IPS-18c (cell line): ENCODE results near the gene CAPG.

ENCODE experiments used
- H3K4me3 ChIP-seq: 2 replicates; pipeline ENCODE4 v1.7.0; 2013; ENCODE audit warnings: low read depth, mild to moderate bottlenecking, low read length, moderate library complexity; ENCODE audit not compliant: insufficient read depth
- H3K9me3 ChIP-seq: one replicate; pipeline ENCODE4 v1.6.1; 2013; ENCODE audit warnings: mild to moderate bottlenecking, low read length, moderate library complexity; ENCODE audit not compliant: control insufficient read depth, insufficient read depth

The CAPG gene, protein sequence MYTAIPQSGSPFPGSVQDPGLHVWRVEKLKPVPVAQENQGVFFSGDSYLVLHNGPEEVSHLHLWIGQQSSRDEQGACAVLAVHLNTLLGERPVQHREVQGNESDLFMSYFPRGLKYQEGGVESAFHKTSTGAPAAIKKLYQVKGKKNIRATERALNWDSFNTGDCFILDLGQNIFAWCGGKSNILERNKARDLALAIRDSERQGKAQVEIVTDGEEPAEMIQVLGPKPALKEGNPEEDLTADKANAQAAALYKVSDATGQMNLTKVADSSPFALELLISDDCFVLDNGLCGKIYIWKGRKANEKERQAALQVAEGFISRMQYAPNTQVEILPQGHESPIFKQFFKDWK

DNA sequence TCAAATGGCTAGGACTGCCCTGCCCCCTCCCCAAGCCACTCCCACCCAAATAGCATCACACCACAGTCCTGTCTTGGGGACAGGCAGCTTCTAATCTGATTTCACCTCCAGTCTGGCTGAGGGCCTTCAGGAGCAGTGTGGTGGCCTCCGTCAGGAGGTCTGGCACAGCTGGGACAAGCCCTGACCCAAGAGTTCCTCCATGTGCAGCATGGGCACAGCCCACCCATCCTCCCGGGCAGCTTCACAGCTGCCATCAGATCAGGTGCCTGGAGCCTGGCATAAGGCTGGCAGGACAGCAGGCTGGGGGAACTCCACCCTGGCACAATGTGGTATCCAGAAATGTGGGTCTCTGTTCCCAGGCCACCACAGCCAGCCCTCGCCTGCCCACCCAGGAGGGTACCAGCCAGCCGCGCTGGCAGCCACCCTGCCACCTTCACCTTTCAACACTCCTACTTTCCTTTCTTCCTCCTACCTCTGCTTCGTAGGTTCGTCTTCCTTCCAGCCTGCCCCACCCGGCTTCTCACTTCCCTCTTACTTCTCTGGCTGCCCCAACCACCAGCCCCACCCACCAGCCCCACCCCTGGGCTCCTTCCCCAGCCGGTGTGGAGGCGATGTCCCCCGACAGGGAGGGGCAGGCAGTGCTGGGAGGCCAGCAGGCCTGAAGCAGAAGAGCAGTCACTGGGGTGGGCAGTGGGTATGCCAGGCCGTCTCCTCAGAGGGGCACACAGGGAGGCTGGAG is at the start of gene CAPG:
Gene CAPG, minus strand, starts transcription at position 522 of the 739 bp plus-strand sequence. CDS start 8,221 bp downstream, outside the sequence.
- Histone ChIP-seq H3K4me3 (peak within 1 kb of the TSS; percentile 28; the same call in 1 of the 2 replicates), H3K9me3 (no peaks in the 10 kb centered on the region)

DNA sequence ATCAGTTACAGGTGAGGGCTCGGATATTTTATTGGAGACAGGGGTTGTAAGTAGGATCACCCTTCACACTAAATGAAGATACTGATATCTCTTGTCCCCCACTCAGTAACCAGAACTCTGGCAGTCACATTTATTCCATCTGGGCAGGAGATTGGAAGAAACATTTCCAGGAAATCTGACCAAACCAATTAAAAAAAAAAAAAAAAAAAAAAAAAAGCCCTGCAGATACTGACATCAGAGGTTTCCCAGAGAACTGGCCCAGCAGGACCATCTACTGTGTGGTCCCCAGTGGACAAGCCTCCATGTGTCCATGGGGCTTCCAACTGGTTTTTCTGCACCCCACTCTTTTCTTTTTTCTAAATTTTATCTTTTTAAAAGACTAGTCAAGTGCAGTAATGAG is 49.6 kb upstream of the CAPG start:
- Histone ChIP-seq H3K9me3 (peaks cover 2% of the 10 kb centered on the region), H3K4me3 (no peak overlapping the region)

DNA sequence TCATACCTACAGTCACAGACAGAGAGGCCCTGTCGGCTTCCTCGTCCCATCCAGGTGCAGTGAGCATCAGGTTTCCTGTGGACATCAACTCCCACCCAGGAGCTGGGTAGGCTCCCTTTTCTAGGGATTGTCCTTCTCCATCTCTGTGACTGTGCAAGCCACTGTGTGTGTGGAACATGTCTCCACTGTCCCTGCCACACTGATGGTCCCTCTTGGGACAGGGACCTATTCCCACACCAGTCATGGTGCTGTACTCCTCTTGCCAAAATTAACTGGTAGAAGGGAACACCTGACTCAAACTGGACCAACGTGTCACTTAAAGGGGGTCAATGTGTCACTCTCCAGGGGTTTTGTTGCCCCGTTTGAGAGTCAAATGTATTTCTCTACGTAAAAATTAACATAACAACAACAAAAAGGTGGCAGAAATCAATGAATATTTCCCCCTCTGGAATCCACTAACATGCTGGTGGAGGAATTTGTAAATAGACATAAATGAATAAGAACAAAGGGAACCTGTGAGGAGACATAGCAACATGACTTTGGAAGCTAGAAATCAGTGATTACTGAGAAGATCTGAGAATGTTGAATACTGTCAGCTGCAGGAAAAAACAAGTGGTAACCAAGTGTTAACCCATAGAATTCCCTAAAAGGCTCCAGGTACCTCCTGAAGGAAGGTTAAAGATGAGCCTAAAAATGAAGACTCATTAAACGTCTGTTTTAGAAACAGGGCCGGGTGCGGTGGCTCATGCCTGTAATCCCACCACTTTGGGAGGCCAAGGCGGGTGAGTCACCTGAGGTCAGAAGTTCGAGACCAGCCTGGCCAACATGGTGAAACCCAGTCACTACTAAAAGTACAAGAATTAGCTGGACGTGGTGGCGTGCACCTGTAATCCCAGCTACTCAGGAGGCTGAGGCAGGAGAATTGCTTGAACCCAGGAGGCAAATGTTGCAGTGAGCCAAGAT is 48.7 kb upstream of the CAPG start:
- Histone ChIP-seq H3K4me3 (no peak overlapping the region), H3K9me3 (peaks cover 2% of the 10 kb centered on the region)

DNA sequence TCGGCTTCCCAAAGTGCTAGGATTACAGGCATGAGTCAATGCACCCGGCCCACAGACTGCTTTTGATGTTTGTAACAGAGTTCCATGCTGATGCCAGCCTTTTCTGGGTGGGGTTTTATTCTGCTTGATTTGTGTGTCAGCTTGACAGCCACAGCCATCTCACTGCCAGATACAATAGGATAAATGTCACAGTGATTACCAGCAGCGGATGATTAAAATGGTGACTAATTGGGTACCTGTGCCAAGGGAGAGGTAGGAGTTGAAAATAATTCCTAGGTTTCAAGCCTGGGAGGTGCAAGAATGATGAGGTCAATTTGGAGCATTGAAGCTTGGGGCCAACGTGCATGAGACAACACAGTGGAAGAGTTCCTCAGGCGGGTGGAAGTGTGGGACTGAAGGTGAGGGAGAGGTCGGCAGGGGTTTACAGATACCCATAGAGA is 47.7 kb upstream of the CAPG start:
- H3K4me3 ChIP-seq: no peak overlapping the region; the same call in 1 of the 2 replicates
- peaks cover 2% of the 10 kb centered on the region for H3K9me3 ChIP-seq

DNA sequence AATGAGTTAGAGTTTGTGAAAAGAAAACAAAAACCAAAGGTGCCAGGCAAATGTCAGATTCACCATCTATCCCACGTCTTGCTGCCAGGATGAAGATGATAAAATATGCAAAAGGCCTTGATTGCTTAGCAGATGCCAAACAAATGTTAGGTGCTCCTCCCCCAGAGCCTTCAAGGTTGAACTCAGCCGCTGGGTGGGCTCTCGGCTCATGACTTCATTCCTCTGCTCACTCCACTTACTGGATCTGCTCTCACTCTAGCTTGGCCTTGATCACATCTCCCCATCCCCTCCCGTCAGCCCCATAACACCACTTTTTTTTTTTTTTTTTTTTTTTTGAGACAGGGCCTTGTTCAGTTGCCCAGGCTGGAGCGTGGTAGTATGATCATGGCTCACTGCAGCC is 46.9 kb upstream of the CAPG start:
- no peak overlapping the region for H3K4me3 ChIP-seq
- H3K9me3 ChIP-seq: peaks cover 2% of the 10 kb centered on the region

DNA sequence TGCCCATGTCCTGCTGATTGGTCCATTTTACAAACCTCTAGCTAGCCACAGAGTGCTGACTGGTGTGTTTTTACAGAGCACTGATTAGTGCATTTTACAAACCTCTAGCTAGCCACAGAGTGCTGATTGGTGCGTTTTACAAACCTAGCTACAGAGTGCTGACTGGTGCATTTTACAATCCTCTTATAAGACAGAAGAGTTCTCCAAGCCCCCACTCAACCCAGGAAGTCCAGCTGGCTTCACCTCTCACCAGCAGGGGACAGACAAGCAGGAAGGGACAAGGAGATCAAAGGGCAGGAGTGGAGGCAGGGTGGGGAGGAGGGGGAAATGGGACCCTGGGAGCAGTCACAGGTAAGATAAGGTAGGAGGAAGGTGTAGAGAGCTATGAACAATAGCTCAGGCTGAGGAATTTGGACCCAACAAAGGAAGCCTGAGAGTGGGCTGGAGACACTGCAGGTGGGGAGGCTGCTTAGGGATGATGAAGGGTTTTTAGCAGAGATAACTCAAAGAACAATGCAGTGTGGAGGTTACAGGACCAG is 45.5 kb upstream of the CAPG start:
- no peak overlapping the region for H3K4me3 ChIP-seq
- peaks cover 2% of the 10 kb centered on the region for H3K9me3 ChIP-seq

DNA sequence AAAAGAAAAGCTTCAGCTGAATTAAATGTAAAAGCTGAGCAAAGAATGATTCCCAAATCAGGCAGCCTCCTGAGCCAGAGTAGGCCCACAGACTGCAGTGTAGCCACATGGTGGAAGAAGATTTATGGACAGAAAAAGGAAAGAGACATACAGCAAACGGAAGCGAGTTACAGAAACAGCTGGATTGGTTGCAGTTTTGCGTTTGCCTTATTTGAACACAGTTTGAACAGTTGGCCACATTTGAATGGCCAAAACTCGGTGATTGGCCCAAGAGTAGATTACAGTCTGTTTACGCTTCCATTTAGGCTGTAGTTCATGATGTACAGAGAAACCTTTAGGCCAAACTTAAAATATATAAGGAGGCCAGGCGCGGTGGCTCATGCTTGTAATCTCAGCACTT is 43.4 kb upstream of the CAPG start:
- H3K4me3 ChIP-seq: no peak overlapping the region
- peaks cover 2% of the 10 kb centered on the region for H3K9me3 ChIP-seq

DNA sequence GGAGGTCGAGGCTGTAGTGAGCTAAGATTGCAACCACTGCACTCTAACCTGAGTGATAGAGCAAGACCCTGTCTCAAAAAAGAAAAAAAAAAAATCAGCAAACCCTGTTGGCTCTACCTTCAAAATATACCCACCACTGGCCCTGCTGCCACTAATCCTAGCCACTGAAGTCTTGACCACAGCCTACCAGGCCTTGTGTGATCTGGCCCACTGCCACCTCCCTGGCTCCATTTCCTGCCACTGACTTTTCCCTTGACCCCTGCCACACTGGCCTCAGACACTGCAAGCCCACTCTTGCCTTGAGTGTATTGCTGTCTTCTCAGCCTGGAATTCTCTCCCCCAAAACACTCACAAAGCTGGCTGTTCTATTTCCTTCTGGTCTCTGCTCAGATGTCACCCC is 42.1 kb upstream of the CAPG start:
- Histone ChIP-seq H3K9me3 (peaks cover 2% of the 10 kb centered on the region), H3K4me3 (no peak overlapping the region)

DNA sequence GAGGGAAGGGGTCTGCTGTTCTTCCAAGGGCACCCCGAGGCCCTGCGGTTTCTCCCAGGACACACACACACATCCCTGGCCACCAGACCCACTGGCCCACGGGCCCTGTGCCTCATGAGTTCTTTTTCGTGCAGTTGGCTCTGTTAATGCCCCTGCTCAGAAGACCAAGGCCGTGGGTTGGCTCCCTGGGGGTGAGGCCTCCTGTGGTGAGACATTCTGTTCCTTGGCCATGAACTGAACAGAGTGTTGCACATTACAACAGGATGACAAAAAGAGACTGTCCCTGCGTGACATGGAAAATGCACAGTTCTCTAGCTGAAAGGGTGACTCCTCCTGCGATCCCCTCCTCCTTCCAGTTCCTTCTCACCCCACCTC is 39.0 kb upstream of the CAPG start:
- peaks cover 3% of the 10 kb centered on the region for H3K9me3 ChIP-seq
- no peak overlapping the region for H3K4me3 ChIP-seq

DNA sequence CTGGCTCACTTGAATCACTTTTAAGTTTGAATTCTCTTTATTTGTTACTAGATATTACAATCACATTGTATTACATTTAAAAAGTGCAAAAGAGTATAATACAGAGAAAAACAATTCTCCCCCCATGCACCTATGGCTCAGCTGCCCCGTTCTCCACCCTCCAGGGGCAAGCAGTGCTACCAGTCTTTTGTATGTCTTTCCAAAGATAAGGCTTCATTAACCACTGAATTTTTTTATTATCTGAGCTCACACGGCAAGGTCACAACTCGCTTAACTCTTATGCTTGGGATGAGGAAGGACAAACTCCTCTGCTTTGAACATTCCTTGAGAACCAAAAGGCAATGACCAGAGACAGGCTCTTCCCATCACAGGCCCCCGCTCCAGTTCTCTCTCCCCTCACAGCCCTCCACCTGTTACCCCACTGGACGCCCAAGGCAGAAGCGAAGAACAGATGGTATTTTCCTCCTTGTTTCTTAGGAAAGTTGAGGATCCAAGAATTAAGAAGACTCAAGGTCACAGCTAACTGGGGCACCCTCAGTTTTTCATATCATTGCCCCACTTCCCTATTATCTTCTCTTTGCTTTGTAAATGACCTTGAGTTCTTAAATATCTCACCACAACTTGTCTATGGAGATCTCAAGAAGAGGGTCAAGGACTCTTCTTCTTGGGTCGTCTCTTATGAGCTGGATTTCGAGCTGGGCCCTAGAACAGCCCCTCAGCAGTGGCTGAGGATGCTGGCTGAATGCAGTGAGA is 38.5 kb upstream of the CAPG start:
- Histone ChIP-seq H3K4me3 (no peak overlapping the region), H3K9me3 (peaks cover 3% of the 10 kb centered on the region)

DNA sequence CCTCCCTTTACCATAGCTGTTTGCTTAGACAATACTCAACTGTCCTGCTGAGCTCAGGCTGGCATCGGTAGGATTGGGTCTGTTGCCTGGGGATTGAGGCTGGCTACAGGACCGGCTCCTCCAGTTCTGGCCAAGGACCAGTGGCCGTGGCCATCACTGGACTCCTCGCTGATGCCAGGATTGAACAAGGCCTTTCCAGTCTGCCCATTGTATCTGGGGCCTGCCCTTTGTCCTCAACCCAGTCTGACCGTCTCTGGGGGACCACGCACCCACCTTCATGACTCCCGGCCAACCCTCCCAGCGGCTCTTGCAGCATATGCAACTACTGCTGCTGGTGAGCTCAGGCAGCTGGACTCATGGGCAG is 37.0 kb upstream of the CAPG start:
- Histone ChIP-seq H3K9me3 (peaks cover 3% of the 10 kb centered on the region), H3K4me3 (no peak overlapping the region)

DNA sequence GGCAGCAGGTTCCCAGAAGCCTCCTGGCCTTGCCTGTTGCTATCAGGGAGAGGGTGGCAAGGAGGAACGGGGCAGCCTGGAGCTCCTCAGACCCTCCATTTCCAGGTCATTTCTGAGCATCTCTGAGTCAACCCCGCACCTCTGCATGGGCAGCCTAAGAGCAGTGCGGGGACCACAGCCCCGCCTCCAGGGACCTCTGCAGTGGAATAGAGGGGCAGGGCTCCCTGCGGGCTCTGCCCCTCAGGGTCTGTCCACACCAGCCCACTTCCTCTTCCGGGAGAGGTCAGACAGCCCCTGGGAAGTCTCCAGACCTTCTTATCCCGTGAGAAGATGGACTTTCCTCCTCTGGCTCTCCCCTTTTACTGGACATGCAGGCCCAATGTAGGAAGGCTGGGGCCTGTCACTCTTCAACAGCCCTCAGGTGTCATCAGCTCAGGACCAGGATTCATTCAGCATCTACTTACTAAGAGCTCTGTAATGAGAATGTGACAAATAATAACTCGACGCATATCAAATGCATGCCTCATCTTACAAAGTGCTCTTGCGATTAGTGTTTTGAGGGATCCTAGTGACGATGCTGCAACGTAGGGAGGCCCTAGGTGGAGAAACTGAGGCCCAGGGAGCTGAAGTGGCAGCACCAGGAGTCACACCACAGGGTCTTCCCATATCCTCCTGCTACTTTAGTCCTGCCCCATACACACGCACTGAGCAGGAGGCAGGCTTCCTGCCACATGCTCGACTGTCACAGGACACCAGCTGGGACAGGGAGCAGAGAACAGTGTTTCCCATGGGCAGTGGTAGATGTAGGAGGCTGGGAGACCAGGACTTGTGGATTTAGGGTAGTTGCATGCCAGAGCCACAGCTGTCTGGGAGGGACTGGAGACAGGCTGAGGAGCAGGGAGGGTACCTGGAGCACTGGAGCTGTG is 36.4 kb upstream of the CAPG start:
- H3K4me3 ChIP-seq: no peak overlapping the region

DNA sequence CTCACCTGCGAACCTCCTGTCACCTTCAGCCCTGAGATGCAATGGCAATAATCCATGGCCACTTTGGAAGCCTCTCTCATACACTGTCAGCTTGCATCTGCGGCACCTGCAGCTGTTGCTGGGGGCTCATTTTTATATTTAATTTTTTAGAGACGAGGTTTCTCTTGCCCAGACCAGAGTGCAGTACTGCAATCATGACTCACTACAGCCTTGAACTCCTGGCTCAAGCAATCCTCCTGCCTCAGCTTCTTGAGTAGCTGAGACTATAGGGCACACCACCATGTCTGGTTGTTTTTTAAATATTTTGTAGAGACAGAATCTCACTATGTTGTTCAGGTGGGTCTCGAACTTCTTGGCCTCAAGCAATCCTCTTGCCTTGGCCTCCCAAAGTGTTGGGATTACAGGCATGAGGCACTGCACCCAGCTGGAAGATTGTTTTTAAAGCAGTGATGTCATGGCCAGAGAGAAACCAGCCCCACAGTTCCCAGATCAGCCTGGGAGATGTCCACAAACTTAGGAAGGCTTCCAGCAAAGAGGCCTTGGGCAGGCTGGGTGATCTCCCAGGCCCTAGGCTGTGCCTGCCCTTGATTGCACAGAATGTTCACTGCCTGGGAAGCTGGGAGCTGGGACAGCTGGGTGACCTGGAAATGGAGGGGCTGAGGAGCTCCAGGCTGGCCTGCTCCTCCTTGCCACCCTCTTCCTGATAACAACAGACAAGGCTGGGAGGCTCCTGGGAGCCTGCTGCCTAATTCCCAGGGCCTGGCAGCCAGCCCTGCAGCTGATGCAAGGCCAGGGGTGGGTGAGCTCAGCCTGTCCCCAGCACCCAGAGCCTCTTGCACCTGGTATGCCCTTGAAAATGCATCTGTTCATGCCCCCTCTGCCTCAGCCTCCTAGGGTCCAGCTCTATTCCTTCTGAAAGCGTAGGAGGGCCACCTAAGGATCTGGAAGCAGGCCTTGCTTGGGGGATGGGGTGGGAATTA is 35.4 kb upstream of the CAPG start:
- Histone ChIP-seq H3K9me3 (peaks cover 3% of the 10 kb centered on the region), H3K4me3 (no peak overlapping the region)

More for the DNA sequence above, 36.4 kb upstream of the CAPG start:
- H3K9me3 ChIP-seq: peaks cover 3% of the 10 kb centered on the region

DNA sequence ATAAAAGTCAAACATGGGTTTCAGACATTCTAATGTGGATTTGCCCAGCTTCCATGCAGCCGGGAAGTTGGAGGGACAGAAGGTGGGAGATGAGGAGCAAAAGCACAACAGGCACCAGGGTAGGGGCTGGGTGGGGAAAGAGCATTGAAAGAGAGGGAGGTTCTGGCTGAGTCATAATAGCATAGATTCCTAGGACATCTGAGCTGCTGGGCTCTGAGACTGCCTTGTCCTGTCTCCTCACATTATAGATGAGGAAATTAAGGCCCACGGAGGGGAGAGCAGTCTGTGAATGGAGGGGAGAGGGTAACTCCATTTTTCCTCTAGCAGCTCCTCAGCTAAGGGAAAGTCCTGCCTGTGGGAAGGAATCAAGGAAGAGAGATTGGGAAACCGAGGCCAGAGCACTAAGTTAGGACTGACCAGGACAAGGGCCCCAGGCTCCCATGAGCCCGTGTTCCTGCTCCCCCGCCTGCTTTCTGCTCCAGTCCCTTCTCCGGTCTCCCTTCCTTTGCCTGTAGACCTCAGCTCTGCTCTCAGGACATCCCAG is 34.5 kb upstream of the CAPG start:
- H3K4me3 ChIP-seq: no peak overlapping the region
- peaks cover 3% of the 10 kb centered on the region for H3K9me3 ChIP-seq
